GM13976 (cell line): ENCODE measurements around the gene FASN.

ENCODE experiments used
- DNase-seq: peaks from one replicate; pipeline ENCODE4 v3.0.0; 2012; ENCODE audit warnings: low spot score
- CTCF ChIP-seq: IDR thresholded peaks from 2 replicates; pipeline ENCODE4 v1.5.1; 2012; ENCODE audit warnings: borderline replicate concordance, mild to moderate bottlenecking; ENCODE audit not compliant: insufficient read depth; ENCODE audit errors: extremely low read depth, missing control alignments, control extremely low read depth
- in situ Hi-C: fragments of 300-500 bp; cut with MboI; formaldehyde crosslinking; loops from one replicate; pipeline ENCODE4 v1.12.0; 2022; ENCODE audit warnings: low sequenced_read_pairs, mixed read lengths, inconsistent platforms; ENCODE audit not compliant: unreplicated experiment

Gene FASN

GRCh38 chr17:82064433-82065192, 33.4 kb downstream of the FASN start:
- no peak for DNase-seq
- TF ChIP-seq CTCF, result no peak
- in situ Hi-C loops, result no loop called here

- in situ Hi-C loops, result no loop called here
- TF ChIP-seq CTCF, result no peak
- DNase-seq, result no peak
Measured at GRCh38 chr17:82063424-82064415, 34.3 kb downstream of the FASN start.

- in situ Hi-C loops, result no loop called here
Measured at GRCh38 chr17:82062984-82063368, 35.1 kb downstream of the FASN start.

GRCh38 chr17:82062076-82062983, 35.7 kb downstream of the FASN start:
- DNase-seq, result no peak
- in situ Hi-C loops, result no loop called here
- no peak for TF ChIP-seq CTCF

More at GRCh38 chr17:82062984-82063368, 35.1 kb downstream of the FASN start:
- TF ChIP-seq CTCF, result no peak
- DNase-seq, result no peak

GRCh38 chr17:82061047-82061925, 36.8 kb downstream of the FASN start:
- no peak for DNase-seq
- TF ChIP-seq CTCF, result no peak
- in situ Hi-C loops, result no loop called here
